WTC11 (cell line): ENCODE data around the gene DOK5. TPM values are rescaled to one million over a fixed set of nuclear protein-coding genes. Genes with fewer than 3 reads are reported as not detected.

Source experiments
- ATAC-seq: fragments of 200-7000 bp; cut with Tn5 transposase; 2 replicates; pipeline ENCODE4 v1.10.0; 2021; ENCODE audit warnings: mild to moderate bottlenecking, moderate library complexity
- CTCF ChIA-PET: fragments of 300-600 bp; sonication (Branson Sonifier 250); formaldehyde crosslinking; loops from one replicate; lab custom pipeline; 2021; ENCODE audit warnings: antibody characterized with exemption; lab: Charles Lee
- POLR2A ChIA-PET: fragments of 350-600 bp; sonication (Branson Sonifier 250); formaldehyde crosslinking; loops from one replicate; lab custom pipeline; 2021; ENCODE audit warnings: antibody characterized with exemption; lab: Charles Lee
- DNase-seq: peaks from one replicate; pipeline ENCODE4 v3.0.0; 2021; ENCODE audit warnings: low spot score
- H3K27ac Mint-ChIP-seq: 2 replicates; pipeline ENCODE4 v1.8.0; 2021; ENCODE audit warnings: mixed read lengths
- H3K27me3 Mint-ChIP-seq: 2 replicates; pipeline ENCODE4 v1.8.0; 2021; ENCODE audit warnings: low read depth, mild to moderate bottlenecking, moderate library complexity, mixed read lengths
- H3K36me3 Mint-ChIP-seq: 2 replicates; pipeline ENCODE4 v1.8.0; 2021; ENCODE audit warnings: mixed read lengths
- H3K4me1 Mint-ChIP-seq: 2 replicates; pipeline ENCODE4 v1.8.0; 2022; ENCODE audit warnings: mixed read lengths
- H3K4me3 Mint-ChIP-seq: 2 replicates; pipeline ENCODE4 v1.8.0; 2021; ENCODE audit warnings: mild to moderate bottlenecking, moderate library complexity, mixed read lengths
- H3K9me3 Mint-ChIP-seq: 2 replicates; pipeline ENCODE4 v1.8.0; 2021; ENCODE audit warnings: mixed read lengths
- ATF6 ChIP-seq: sonication (generic); formaldehyde crosslinking; IDR thresholded peaks from 2 replicates; pipeline ENCODE4 v1.8.1; 2023; ENCODE audit warnings: mild to moderate bottlenecking, missing genetic modification reagents
- CREB1 ChIP-seq: sonication (generic); formaldehyde crosslinking; IDR thresholded peaks from 2 replicates; pipeline ENCODE4 v1.8.0; 2023; ENCODE audit warnings: mild to moderate bottlenecking, missing genetic modification reagents
- ESRRA ChIP-seq: sonication (generic); formaldehyde crosslinking; IDR thresholded peaks from 2 replicates; pipeline ENCODE4 v1.8.1; 2022; ENCODE audit warnings: mild to moderate bottlenecking, missing genetic modification reagents, borderline replicate concordance
- GTF2I ChIP-seq: fragments of 250-450 bp; sonication (Bioruptor Pico); conservative IDR thresholded peaks from 2 replicates; pipeline ENCODE4 v1.4.0; 2021; ENCODE audit warnings: mild to moderate bottlenecking
- NFYB ChIP-seq: sonication (generic); formaldehyde crosslinking; conservative IDR thresholded peaks from 2 replicates; pipeline ENCODE4 v1.8.0; 2022; ENCODE audit warnings: low read depth, missing genetic modification reagents
- TP53 ChIP-seq: sonication (generic); formaldehyde crosslinking; IDR thresholded peaks from 2 replicates; pipeline ENCODE4 v1.8.1; 2023; ENCODE audit warnings: mild to moderate bottlenecking, missing genetic modification reagents
- ZNF416 ChIP-seq: fragments of 250-450 bp; sonication (Bioruptor Pico); IDR thresholded peaks from 2 replicates; pipeline ENCODE4 v1.9.0; 2021; ENCODE audit warnings: mild to moderate bottlenecking, inconsistent platforms
- total RNA-seq: library from RNA; stranded (reverse); gene quantifications from 3 replicates; pipeline ENCODE4 v1.2.3, GENCODE V29; 2021
- TF ChIP-seq, protein P1 (sequence below): sonication (generic); formaldehyde crosslinking; IDR thresholded peaks from 2 replicates; pipeline ENCODE4 v1.8.1; 2023; ENCODE audit warnings: mild to moderate bottlenecking, missing genetic modification reagents
- TF ChIP-seq, protein P2 (sequence below): sonication (generic); formaldehyde crosslinking; IDR thresholded peaks from 2 replicates; pipeline ENCODE4 v1.8.0; 2023; ENCODE audit warnings: mild to moderate bottlenecking, missing genetic modification reagents
- TF ChIP-seq, protein P3 (sequence below): fragments of 250-450 bp; sonication (Bioruptor Pico); IDR thresholded peaks from 2 replicates; pipeline ENCODE4 v1.8.0; 2021; ENCODE audit warnings: mild to moderate bottlenecking
- TF ChIP-seq, protein P4 (sequence below): sonication (generic); formaldehyde crosslinking; IDR thresholded peaks from 2 replicates; pipeline ENCODE4 v1.8.1; 2022; ENCODE audit warnings: low read depth, missing genetic modification reagents, borderline replicate concordance
- TF ChIP-seq, protein P5 (sequence below): sonication (generic); formaldehyde crosslinking; IDR thresholded peaks from 2 replicates; pipeline ENCODE4 v1.8.1; 2023; ENCODE audit warnings: mild to moderate bottlenecking, missing genetic modification reagents, moderate library complexity

The DOK5 gene
- total RNA-seq, 1 experiment from 2014 or later, result 10.1 TPM

DNA sequence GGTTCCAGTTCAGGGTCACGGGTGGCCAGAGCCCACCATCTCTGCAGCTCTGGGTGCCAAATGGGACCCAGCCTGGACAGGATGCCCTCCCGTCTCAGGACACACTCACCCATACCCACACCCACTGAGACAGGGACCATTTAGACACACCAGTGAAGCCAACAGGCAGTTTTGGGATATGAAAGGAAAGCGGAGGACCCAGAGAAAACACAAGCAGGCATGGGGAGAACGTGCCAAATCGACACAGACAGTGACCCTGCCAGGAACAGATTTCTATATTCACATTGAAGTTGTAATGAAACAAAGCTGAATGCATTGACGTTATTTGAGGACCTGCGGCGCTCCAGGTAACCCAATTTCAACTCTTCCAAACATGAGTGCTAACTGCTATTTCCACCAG is 164.5 kb downstream of the DOK5 start (continued):
- no peak for TF ChIP-seq ATF6
- TF ChIP-seq, protein P1, sequence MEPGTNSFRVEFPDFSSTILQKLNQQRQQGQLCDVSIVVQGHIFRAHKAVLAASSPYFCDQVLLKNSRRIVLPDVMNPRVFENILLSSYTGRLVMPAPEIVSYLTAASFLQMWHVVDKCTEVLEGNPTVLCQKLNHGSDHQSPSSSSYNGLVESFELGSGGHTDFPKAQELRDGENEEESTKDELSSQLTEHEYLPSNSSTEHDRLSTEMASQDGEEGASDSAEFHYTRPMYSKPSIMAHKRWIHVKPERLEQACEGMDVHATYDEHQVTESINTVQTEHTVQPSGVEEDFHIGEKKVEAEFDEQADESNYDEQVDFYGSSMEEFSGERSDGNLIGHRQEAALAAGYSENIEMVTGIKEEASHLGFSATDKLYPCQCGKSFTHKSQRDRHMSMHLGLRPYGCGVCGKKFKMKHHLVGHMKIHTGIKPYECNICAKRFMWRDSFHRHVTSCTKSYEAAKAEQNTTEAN (CRISPR knock-in tag), result no peak
- no peak for TF ChIP-seq TP53 (CRISPR knock-in tag)
- no peak for TF ChIP-seq CREB1 (CRISPR knock-in tag)
- TF ChIP-seq ESRRA (CRISPR knock-in tag), result no peak

- Mint-ChIP-seq H3K27ac (no peak overlapping the region), H3K27me3 (no peaks in the 10 kb centered on the region), H3K4me1 (peaks cover 10% of the 10 kb centered on the region), H3K36me3 (peaks cover 8% of the 10 kb centered on the region), H3K4me3 (no peak overlapping the region), H3K9me3 (peaks cover 21% of the 10 kb centered on the region)
- ChIA-PET POLR2A (no interaction called here), CTCF (no interaction called here)
- TF ChIP-seq GTF2I (CRISPR knock-in tag) (no peak), ESRRA (CRISPR knock-in tag) (no peak), NFYB (CRISPR knock-in tag) (no peak), ATF6 (no peak), ZNF416 (CRISPR knock-in tag) (no peak)
- TF ChIP-seq, protein P2, sequence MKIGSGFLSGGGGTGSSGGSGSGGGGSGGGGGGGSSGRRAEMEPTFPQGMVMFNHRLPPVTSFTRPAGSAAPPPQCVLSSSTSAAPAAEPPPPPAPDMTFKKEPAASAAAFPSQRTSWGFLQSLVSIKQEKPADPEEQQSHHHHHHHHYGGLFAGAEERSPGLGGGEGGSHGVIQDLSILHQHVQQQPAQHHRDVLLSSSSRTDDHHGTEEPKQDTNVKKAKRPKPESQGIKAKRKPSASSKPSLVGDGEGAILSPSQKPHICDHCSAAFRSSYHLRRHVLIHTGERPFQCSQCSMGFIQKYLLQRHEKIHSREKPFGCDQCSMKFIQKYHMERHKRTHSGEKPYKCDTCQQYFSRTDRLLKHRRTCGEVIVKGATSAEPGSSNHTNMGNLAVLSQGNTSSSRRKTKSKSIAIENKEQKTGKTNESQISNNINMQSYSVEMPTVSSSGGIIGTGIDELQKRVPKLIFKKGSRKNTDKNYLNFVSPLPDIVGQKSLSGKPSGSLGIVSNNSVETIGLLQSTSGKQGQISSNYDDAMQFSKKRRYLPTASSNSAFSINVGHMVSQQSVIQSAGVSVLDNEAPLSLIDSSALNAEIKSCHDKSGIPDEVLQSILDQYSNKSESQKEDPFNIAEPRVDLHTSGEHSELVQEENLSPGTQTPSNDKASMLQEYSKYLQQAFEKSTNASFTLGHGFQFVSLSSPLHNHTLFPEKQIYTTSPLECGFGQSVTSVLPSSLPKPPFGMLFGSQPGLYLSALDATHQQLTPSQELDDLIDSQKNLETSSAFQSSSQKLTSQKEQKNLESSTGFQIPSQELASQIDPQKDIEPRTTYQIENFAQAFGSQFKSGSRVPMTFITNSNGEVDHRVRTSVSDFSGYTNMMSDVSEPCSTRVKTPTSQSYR (CRISPR knock-in tag), result no peak
- TF ChIP-seq, protein P3, sequence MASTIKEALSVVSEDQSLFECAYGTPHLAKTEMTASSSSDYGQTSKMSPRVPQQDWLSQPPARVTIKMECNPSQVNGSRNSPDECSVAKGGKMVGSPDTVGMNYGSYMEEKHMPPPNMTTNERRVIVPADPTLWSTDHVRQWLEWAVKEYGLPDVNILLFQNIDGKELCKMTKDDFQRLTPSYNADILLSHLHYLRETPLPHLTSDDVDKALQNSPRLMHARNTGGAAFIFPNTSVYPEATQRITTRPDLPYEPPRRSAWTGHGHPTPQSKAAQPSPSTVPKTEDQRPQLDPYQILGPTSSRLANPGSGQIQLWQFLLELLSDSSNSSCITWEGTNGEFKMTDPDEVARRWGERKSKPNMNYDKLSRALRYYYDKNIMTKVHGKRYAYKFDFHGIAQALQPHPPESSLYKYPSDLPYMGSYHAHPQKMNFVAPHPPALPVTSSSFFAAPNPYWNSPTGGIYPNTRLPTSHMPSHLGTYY (CRISPR knock-in tag), result no peak
- TF ChIP-seq, protein P4, sequence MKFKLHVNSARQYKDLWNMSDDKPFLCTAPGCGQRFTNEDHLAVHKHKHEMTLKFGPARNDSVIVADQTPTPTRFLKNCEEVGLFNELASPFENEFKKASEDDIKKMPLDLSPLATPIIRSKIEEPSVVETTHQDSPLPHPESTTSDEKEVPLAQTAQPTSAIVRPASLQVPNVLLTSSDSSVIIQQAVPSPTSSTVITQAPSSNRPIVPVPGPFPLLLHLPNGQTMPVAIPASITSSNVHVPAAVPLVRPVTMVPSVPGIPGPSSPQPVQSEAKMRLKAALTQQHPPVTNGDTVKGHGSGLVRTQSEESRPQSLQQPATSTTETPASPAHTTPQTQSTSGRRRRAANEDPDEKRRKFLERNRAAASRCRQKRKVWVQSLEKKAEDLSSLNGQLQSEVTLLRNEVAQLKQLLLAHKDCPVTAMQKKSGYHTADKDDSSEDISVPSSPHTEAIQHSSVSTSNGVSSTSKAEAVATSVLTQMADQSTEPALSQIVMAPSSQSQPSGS (CRISPR knock-in tag), result no peak
- TF ChIP-seq, protein P5, sequence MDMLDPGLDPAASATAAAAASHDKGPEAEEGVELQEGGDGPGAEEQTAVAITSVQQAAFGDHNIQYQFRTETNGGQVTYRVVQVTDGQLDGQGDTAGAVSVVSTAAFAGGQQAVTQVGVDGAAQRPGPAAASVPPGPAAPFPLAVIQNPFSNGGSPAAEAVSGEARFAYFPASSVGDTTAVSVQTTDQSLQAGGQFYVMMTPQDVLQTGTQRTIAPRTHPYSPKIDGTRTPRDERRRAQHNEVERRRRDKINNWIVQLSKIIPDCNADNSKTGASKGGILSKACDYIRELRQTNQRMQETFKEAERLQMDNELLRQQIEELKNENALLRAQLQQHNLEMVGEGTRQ (CRISPR knock-in tag), result no peak
- no peak for DNase-seq
- no peak for ATAC-seq
Measured at GRCh38 chr20:54640800-54641199, 165.4 kb downstream of the DOK5 start.
